Measurements from ENCODE around the gene OSM. TPM values are rescaled to one million over a fixed set of nuclear protein-coding genes. Genes with fewer than 3 reads are reported as not detected.

Gene OSM
- total RNA-seq, 1 donor from 2014 or later: not detected

DNA sequence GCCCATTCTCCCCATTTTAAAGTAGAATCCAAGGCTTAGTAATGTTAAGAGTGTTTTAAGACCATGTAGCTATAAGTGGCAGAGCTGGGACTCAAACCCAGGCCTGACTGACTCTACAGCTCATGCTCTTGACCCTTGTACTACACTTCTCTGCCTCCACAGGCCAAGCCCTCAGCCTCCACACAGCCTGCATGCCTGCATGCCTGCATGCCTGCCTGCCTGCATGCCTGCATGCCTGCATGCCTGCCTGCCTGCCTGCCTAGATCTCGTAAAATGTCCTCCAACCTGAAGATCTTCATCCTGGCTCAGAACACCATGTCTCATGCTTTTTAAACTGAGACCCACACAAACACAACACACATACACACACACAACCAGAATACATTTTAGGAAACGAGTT is 41.4 kb upstream of the OSM start:
- TF ChIP-seq, protein P1, sequence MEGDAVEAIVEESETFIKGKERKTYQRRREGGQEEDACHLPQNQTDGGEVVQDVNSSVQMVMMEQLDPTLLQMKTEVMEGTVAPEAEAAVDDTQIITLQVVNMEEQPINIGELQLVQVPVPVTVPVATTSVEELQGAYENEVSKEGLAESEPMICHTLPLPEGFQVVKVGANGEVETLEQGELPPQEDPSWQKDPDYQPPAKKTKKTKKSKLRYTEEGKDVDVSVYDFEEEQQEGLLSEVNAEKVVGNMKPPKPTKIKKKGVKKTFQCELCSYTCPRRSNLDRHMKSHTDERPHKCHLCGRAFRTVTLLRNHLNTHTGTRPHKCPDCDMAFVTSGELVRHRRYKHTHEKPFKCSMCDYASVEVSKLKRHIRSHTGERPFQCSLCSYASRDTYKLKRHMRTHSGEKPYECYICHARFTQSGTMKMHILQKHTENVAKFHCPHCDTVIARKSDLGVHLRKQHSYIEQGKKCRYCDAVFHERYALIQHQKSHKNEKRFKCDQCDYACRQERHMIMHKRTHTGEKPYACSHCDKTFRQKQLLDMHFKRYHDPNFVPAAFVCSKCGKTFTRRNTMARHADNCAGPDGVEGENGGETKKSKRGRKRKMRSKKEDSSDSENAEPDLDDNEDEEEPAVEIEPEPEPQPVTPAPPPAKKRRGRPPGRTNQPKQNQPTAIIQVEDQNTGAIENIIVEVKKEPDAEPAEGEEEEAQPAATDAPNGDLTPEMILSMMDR (IDR thresholded peaks at IDR 0.05; ENCODE audit: unreplicated experiment): no peak
- peaks cover 33% of the 10 kb centered on the region for H3K4me1 Mint-ChIP-seq (ENCODE audit: unreplicated experiment)

DNA sequence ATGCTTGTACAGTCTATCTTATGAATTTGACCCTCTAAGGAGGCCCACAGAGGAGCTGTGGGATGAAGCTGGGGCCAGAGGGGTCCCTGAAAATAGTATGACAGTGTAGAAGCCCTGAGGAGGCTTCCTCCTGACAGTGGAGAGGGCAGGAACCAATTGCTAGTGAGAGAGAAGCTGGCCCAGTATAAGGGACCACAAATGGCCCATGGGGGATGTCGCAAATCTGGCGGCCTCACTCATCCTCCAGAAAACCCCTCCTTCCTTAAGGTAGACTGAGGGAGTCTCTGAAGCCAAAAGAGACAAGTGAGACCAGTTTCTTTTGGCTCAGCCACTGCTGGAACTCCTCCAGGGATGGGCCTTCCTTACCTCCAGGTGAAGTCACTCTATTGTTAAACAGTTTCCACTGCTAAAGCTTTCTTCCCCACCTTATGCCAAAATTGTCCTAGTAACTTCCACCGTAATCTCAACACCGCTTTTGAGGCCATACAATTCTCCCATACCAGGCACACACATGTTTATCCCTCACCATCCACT is 40.5 kb upstream of the OSM start:
- Mint-ChIP-seq H3K27me3 (ENCODE audit: unreplicated experiment) (peaks cover 4% of the 10 kb centered on the region), H3K4me1 (ENCODE audit: unreplicated experiment) (peaks cover 34% of the 10 kb centered on the region)
- TF ChIP-seq, protein P1 (IDR thresholded peaks at IDR 0.05; ENCODE audit: unreplicated experiment): no peak

More for the DNA sequence above, 41.4 kb upstream of the OSM start:
- Mint-ChIP-seq H3K9me3 (ENCODE audit: unreplicated experiment) (no peaks in the 10 kb centered on the region), H3K4me3 (ENCODE audit: unreplicated experiment) (no peak overlapping the region), H3K36me3 (ENCODE audit: low read depth, unreplicated experiment) (peaks cover 5% of the 10 kb centered on the region), H3K27me3 (ENCODE audit: unreplicated experiment) (peaks cover 5% of the 10 kb centered on the region), H3K27ac (ENCODE audit: unreplicated experiment) (no peak overlapping the region)
- no peak for DNase-seq (ENCODE audit: low spot score)

DNA sequence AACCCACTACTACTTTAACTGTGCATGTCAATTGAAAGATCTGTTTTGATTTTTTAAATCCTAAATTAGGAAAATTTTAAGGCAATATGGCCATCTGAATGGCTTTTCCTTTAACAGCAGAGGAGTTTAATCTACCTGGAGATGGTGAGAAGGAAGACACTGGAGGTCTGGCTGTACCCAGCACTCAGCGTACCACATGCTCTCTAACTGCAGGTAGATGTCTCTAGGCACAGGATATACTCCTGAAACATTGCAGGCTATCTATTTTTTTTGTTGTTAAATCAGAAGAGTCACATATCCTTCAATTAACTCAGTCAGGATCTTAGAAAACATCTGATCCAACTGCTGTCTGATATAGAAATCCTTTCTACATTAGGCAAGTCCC is 40.0 kb upstream of the OSM start:
- TF ChIP-seq, protein P1 (IDR thresholded peaks at IDR 0.05; ENCODE audit: unreplicated experiment): no peak
- peaks cover 10% of the 10 kb centered on the region for H3K36me3 Mint-ChIP-seq (ENCODE audit: low read depth, unreplicated experiment)
- peaks cover 4% of the 10 kb centered on the region for H3K27me3 Mint-ChIP-seq (ENCODE audit: unreplicated experiment)
- H3K4me1 Mint-ChIP-seq (ENCODE audit: unreplicated experiment): peaks cover 38% of the 10 kb centered on the region
- H3K9me3 Mint-ChIP-seq (ENCODE audit: unreplicated experiment): no peaks in the 10 kb centered on the region
- no peak for DNase-seq (ENCODE audit: low spot score)
- H3K4me3 Mint-ChIP-seq (ENCODE audit: unreplicated experiment): no peak overlapping the region
- H3K27ac Mint-ChIP-seq (ENCODE audit: unreplicated experiment): no peak overlapping the region

More for the DNA sequence above, 40.5 kb upstream of the OSM start:
- Mint-ChIP-seq H3K4me3 (ENCODE audit: unreplicated experiment) (no peak overlapping the region), H3K9me3 (ENCODE audit: unreplicated experiment) (no peaks in the 10 kb centered on the region), H3K36me3 (ENCODE audit: low read depth, unreplicated experiment) (peaks cover 10% of the 10 kb centered on the region), H3K27ac (ENCODE audit: unreplicated experiment) (no peak overlapping the region)
- DNase-seq (ENCODE audit: low spot score): no peak

DNA sequence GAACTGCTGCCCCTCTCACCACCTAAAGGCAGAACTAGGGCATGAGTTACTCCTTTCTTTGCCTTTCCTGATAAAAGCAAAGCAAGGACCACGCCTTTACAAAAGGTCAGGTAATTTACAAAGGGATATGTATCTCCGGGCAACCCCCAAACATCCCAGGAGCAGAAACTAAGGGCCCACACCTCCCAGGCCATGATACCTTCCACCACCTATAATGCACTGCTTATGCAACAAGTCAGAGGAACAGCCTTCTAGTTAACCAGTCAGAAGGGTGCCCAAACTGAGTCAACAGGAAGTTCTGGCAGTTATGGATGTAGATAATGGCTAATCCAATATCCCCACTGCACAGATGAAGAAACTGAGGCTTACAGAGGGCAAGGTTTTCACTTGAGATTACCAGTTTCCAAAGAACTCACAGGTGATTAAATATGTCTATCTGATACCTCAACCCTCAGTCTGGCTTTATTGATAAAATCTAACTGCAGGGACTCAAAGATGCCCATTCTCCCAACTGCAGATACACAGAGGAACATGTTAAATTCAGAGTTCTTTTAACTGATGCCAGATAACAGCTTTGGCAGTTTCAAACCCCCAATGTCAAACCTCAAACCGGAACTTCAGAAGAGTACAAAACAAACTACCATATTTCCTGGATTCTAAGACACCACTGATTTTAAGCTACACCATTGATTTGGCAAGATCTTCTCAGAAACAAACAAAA is 39.4 kb upstream of the OSM start:
- Mint-ChIP-seq H3K9me3 (ENCODE audit: unreplicated experiment) (no peaks in the 10 kb centered on the region), H3K27me3 (ENCODE audit: unreplicated experiment) (peaks cover 4% of the 10 kb centered on the region), H3K27ac (ENCODE audit: unreplicated experiment) (peak overlapping the region; percentile 48), H3K4me1 (ENCODE audit: unreplicated experiment) (peaks cover 44% of the 10 kb centered on the region), H3K4me3 (ENCODE audit: unreplicated experiment) (no peak overlapping the region), H3K36me3 (ENCODE audit: low read depth, unreplicated experiment) (peaks cover 10% of the 10 kb centered on the region)
- TF ChIP-seq, protein P1 (IDR thresholded peaks at IDR 0.05; ENCODE audit: unreplicated experiment): no peak
- DNase-seq (ENCODE audit: low spot score): no peak

DNA sequence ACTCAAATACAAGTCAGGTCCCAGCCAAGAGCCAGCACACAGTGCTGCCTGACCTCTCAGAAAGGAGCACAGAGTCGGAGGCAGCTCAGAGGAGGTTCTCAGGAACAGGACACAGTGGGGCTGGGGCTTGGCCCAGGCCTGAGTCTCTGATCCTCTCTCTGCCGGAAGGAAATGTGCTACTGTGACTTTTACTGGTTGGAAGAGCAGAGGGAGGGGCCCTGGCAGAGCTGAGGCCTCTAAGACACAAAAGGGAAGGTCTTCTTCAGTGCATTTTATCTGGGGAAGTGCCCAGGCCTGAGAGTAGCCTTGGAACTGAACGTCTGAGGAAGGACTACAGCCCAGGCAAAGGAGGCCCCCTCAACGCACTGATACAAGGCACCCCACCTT is 38.9 kb upstream of the OSM start:
- peak; percentile 24 for DNase-seq (ENCODE audit: low spot score)
- Mint-ChIP-seq H3K9me3 (ENCODE audit: unreplicated experiment) (no peaks in the 10 kb centered on the region), H3K27ac (ENCODE audit: unreplicated experiment) (peak overlapping the region; percentile 70), H3K36me3 (ENCODE audit: low read depth, unreplicated experiment) (peaks cover 10% of the 10 kb centered on the region), H3K27me3 (ENCODE audit: unreplicated experiment) (peaks cover 6% of the 10 kb centered on the region), H3K4me1 (ENCODE audit: unreplicated experiment) (peaks cover 39% of the 10 kb centered on the region), H3K4me3 (ENCODE audit: unreplicated experiment) (no peak overlapping the region)
- TF ChIP-seq, protein P1 (IDR thresholded peaks at IDR 0.05; ENCODE audit: unreplicated experiment): no peak

Measured in endothelial cell (in vitro differentiated cells).